NT2/D1 (cell line): ENCODE data around the gene SHANK3.

Experiments
- SUZ12 ChIP-seq: IDR thresholded peaks from 2 replicates; pipeline ENCODE4 v1.6.1; 2011; ENCODE audit not compliant: insufficient read length, insufficient read depth; ENCODE audit errors: extremely low read depth
- YY1 ChIP-seq: IDR thresholded peaks from 2 replicates; pipeline ENCODE4 v1.6.1; 2011; ENCODE audit not compliant: insufficient read length, insufficient read depth
- ZNF274 ChIP-seq: IDR thresholded peaks from 2 replicates; pipeline ENCODE4 v1.6.1; 2011; ENCODE audit warnings: mild to moderate bottlenecking, low read depth, low read length

GRCh38 chr22:50697667-50698506 is 25.3 kb downstream of the SHANK3 start:
- TF ChIP-seq SUZ12 (no peak), ZNF274 (no peak), YY1 (no peak)
